NCI-H2227 (cell line): Measurements from ENCODE around the gene VGLL2.

Source experiments
- DNase-seq: peaks from one replicate; lab custom pipeline; 2025; ENCODE audit not compliant: unreplicated experiment; lab: John Stamatoyannopoulos, UW

VGLL2 gene

DNA sequence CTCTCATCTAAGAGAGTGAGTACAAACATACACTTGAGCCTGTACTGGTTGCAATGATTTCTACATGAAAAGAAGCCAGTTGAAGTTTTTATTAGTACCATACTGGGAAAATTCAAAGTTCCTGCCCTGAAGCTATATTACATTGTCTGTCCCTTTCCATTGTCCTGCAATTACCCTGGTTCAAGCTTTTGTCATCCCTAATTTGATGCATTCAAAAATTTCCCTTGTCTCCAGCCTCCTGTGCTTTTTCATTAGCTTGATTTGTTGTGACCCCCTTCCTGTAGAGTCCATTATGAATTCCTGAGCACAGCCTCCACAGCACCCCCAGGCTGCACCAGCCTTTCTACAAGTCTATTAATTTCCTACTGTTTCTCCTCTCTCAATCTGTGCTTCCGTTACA lies 46.4 kb downstream of the VGLL2 start:
- DNase-seq, result no peak

DNA sequence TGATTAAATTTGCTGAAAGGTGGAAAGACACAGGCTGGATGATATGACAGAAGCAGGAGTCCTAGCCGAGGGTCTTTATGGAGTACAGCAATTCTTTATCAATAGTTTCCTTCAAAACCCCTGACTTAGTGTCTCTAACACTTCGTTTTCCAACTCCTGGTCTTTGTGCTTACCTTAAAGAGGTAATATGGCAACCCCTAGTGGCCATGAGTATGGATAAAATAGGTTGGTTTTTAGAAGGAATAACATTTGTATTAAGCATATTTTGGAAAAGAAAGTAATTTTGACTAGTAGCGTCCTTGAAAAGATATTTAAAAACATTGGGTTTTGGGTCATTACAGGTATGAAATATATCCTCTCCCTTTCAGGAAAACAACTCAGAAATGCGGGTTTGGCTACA lies 51.9 kb downstream of the VGLL2 start:
- peak; percentile 0 for DNase-seq
